Measurements from ENCODE around the gene HEXIM2.

Gene HEXIM2

DNA sequence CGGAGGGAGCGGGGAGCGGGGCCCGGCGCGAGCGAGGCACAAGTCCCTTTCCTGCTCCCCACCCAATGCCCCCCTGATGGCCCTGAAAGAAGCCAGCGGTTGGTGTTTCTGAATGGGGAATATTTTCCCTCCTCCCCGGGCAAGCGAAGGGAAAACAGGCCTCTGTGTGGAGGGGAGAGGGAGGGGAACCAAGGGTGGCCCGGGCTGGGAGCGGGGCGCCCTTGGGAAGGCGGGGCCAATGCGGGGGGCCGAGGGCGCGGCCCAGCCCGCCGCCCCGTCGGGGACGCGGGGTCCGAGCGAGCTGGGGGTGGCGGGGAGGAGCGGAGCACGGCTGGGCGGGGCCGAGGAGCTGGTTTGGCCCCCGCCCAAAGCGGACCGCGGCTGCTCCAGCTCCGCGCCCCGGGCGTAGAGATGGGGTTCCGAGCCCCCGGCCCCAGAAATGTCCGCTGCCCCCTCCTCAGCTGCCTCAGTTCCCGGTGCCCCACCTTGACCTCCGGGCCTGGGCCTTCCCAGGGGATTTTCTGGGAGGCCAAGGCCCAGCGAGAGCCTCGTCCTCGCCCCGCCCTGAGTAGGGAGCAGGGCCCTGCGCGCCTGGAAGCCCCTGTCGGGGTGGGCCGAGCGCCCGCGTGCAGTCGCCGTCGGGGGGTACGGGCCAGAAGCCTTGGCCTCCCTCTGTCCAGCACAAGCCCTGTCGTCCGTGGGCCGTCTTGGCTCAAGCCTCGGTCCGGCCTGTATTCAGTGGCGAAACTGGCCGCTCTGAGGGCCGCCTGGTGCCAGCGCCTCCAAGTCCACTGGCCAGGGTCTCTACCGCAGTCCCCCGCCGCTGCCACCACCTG lies 17.3 kb upstream of the HEXIM2 start:
- in situ Hi-C loops (cut with MboI; ENCODE audit: low sequenced_read_pairs): no loop called here
- H3K27me3 ChIP-seq (ENCODE audit: low read depth): no peaks in the 10 kb centered on the region
- H3K4me1 ChIP-seq: no peaks in the 10 kb centered on the region
- no peaks in the 10 kb centered on the region; the same call in 1 of the 2 replicates for H3K36me3 ChIP-seq (replicated peaks)
- no peaks in the 10 kb centered on the region for H3K9me3 ChIP-seq
- no peak for DNase-seq (ENCODE audit: low spot score in 2 of 2)
- no peak overlapping the region for H3K4me3 ChIP-seq

DNA sequence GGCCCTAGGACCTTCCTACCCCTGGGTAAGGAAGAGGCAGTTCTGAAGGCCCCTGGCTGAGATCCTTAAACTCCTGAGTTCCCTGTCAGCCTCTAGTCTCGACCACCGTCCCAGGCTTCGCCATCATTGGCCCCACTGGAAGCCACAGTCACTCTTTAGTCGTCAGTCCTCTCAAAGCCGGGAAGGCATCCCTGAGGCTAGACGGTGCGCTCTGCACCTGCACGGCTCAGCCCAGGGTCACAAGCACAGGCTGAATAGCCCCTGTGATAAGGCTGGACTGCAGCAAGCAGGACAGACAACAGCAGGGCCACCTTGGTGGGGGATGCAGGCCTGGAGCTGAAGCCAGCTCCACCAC lies 16.7 kb upstream of the HEXIM2 start:
- H3K9me3 ChIP-seq: no peaks in the 10 kb centered on the region
- no peak for DNase-seq (ENCODE audit: low spot score in 2 of 2)
- in situ Hi-C loops (cut with MboI; ENCODE audit: low sequenced_read_pairs): no loop called here
- H3K4me3 ChIP-seq: no peak overlapping the region
- H3K27me3 ChIP-seq (ENCODE audit: low read depth): no peaks in the 10 kb centered on the region
- H3K4me1 ChIP-seq: no peaks in the 10 kb centered on the region
- H3K36me3 ChIP-seq (replicated peaks): no peaks in the 10 kb centered on the region; the same call in 1 of the 2 replicates

DNA sequence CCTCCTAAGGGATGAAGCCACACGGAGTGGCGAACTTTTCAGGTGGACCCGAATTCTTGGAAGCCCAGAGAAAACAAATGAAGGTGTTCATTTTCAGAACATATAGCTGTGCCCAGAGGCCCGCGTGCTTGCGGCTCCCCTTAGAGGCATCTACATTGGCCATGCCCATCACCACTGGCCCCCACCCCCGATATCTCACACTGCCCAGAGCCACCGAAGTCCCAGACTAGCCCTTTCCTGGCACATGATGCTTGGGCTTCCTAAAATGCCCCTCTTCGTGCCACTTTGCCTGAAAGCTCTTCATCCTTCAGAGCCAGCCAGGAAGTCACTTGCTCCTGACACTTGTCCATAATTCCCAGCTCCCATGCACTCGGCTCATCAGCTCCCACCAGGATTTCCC lies 15.5 kb upstream of the HEXIM2 start:
- Histone ChIP-seq H3K4me1 (peaks cover 4% of the 10 kb centered on the region), H3K36me3 (replicated peaks) (no peaks in the 10 kb centered on the region; the same call in 1 of the 2 replicates), H3K4me3 (no peak overlapping the region), H3K9me3 (no peaks in the 10 kb centered on the region), H3K27me3 (ENCODE audit: low read depth) (no peaks in the 10 kb centered on the region)
- no peak for DNase-seq (ENCODE audit: low spot score in 2 of 2)
- in situ Hi-C loops (cut with MboI; ENCODE audit: low sequenced_read_pairs): no loop called here

DNA sequence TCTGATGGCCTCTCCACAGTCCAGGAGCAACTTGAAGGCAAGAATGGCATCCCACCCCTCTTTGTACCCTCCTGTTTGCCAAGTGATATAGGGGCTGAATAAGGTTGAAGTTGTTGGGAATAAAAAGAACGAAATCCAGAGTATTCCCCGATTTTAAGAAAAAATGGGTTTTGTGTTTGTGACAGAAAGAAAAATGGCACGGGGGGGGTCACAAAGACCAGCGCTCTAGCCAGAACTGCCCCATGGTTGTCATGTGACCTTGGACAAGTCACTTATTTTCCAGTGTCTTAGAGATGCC lies 15.1 kb upstream of the HEXIM2 start:
- no peaks in the 10 kb centered on the region; the same call in 1 of the 2 replicates for H3K36me3 ChIP-seq (replicated peaks)
- H3K4me1 ChIP-seq: peaks cover 8% of the 10 kb centered on the region
- no peaks in the 10 kb centered on the region for H3K27me3 ChIP-seq (ENCODE audit: low read depth)
- no peak for DNase-seq (ENCODE audit: low spot score in 2 of 2)
- in situ Hi-C loops (cut with MboI; ENCODE audit: low sequenced_read_pairs): no loop called here
- H3K9me3 ChIP-seq: no peaks in the 10 kb centered on the region
- H3K4me3 ChIP-seq: peak overlapping the region; percentile 50

DNA sequence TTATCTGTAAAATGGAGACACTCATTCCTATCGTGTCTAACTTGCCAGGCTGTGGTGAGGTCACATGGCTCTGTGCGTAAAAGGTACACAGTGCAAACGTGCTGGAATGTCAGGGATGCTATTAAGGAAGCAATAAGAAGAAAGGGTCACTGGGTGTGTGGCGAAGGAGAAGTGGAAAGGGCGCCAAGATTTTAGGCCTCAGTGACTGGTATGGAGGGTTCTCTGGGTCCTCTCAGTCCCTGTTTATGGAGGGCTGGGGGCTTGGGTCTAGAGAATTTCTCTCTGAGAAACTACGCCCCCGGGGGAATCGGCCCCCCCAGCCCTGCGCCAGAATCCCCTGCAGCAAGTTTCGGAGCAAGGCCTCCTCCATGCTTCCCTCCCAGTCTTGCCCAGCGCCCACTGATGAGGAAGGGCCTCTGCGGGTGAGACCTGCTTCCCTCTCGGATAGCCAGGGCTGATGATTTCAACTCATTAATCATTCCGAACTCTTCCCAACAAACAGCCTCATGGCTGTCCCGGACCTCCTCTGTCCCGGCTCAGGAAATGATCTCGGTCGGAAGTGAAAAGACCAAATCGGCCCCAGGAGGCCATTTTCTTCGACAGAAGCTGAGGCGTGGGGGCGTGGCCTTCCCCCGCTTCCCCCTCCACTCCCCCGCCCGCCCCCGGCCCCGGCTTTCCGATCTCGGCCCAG lies 14.6 kb upstream of the HEXIM2 start:
- in situ Hi-C loops (cut with MboI; ENCODE audit: low sequenced_read_pairs): no loop called here
- H3K9me3 ChIP-seq: no peaks in the 10 kb centered on the region
- H3K4me3 ChIP-seq: peak overlapping the region; percentile 50
- no peaks in the 10 kb centered on the region for H3K27me3 ChIP-seq (ENCODE audit: low read depth)
- DNase-seq (ENCODE audit: low spot score in 2 of 2): peak in 1 of 2 experiments; percentile 68
- peaks cover 12% of the 10 kb centered on the region for H3K4me1 ChIP-seq
- no peaks in the 10 kb centered on the region; the same call in 1 of the 2 replicates for H3K36me3 ChIP-seq (replicated peaks)

DNA sequence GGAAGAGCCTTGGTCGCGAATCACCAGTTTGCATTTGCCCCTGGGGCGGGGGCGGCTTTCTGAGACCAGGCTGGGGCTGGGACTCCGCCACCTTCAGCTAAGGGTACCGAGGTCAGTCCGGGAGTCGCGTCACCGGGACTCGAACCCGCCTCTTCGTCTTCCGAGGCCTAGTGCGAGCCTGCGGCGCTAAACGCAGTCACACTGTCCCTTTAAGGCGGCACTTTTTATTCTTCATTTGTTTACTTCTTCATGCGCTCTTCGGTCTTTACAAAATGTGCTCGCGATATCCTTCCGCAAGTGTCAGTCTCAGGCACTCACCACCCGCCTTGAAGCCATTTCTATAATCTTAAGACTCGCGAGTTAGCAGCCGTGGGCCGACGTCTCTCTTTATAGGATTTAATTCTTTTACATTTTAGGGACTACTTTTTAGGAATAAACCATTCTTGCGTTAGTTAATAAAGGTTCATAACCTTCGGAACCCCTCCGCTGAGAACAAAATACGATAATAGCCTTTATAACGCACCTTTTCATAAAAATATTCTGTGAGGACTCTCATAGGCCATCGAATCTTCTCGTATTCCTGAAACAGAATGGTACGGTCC lies 14.0 kb upstream of the HEXIM2 start:
- DNase-seq (ENCODE audit: low spot score in 2 of 2): peak; percentile 87 to 97
- H3K9me3 ChIP-seq: no peaks in the 10 kb centered on the region
- in situ Hi-C loops (cut with MboI; ENCODE audit: low sequenced_read_pairs): no loop called here
- no peaks in the 10 kb centered on the region; the same call in 1 of the 2 replicates for H3K36me3 ChIP-seq (replicated peaks)
- no peaks in the 10 kb centered on the region for H3K27me3 ChIP-seq (ENCODE audit: low read depth)
- peak overlapping the region; percentile 50 for H3K4me3 ChIP-seq
- H3K4me1 ChIP-seq: peaks cover 12% of the 10 kb centered on the region

DNA sequence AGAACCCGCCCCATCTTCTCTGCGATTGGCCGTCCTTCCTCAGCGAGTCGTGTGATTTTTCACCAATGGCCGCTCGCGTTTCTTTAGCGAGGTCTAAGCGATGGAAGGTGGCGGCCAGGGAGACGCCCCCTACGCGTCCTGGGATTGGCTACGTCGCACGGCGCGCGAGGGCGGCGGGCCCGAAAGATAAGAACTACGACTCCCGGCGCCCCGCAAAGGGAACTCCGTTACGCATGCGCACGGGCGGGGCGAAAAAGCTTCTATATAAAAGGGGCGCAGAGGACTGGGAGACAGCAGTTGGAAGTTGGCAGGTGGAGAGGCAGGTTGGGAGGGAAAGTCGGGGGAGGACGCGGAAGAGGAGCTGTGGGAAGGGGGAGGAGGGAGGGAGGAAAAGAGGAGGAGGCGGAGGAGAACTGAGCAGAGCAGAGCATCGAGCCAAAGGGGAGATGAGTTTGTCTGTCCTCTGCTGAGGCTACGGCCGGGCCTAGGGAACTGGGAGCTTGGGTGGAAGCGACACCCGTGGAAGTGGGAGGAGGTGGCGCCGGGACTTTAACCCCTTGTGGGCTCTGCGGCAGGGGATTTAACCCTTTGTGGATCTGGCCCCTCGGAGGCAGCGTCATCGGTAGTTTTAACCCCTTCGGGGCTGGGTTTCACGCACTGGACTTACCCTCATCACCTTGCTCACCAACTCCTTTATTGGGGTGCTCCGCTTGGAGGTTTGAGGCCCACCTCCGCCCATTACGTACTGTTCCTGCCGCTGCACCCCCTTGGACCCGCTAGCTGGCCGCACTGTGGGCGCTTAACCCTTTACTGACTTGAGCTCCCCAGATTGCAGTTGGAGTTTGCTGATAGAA lies 13.3 kb upstream of the HEXIM2 start, which contains the start of gene HEXIM1:
TSS of gene HEXIM1 (plus strand) at position 293 of the 854 bp plus-strand sequence. CDS start 716 bp downstream, outside the sequence.
- H3K27me3 ChIP-seq (ENCODE audit: low read depth): no peaks in the 10 kb centered on the region
- in situ Hi-C loops (cut with MboI; ENCODE audit: low sequenced_read_pairs): no loop called here
- H3K9me3 ChIP-seq: no peaks in the 10 kb centered on the region
- DNase-seq (ENCODE audit: low spot score in 2 of 2): peak; percentile 97 to 98
- no peaks in the 10 kb centered on the region for H3K36me3 ChIP-seq (replicated peaks)
- peak within 1 kb of the TSS; percentile 55 for H3K4me3 ChIP-seq
- peaks cover 12% of the 10 kb centered on the region for H3K4me1 ChIP-seq

DNA sequence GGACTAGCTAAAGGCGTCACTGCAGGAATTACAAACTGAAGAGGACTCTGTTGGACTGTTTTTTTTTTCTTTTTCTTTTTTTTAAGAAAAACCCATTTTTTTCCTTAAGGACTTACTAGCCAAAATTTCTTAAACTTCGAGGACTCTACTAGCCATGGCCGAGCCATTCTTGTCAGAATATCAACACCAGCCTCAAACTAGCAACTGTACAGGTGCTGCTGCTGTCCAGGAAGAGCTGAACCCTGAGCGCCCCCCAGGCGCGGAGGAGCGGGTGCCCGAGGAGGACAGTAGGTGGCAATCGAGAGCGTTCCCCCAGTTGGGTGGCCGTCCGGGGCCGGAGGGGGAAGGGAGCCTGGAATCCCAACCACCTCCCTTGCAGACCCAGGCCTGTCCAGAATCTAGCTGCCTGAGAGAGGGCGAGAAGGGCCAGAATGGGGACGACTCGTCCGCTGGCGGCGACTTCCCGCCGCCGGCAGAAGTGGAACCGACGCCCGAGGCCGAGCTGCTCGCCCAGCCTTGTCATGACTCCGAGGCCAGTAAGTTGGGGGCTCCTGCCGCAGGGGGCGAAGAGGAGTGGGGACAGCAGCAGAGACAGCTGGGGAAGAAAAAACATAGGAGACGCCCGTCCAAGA lies 12.5 kb upstream of the HEXIM2 start:
- Histone ChIP-seq H3K4me3 (peak overlapping the region; percentile 55), H3K9me3 (no peaks in the 10 kb centered on the region), H3K36me3 (replicated peaks) (no peaks in the 10 kb centered on the region), H3K27me3 (ENCODE audit: low read depth) (no peaks in the 10 kb centered on the region), H3K4me1 (peaks cover 12% of the 10 kb centered on the region)
- peak; percentile 90 to 93 for DNase-seq (ENCODE audit: low spot score in 2 of 2)
- in situ Hi-C loops (cut with MboI; ENCODE audit: low sequenced_read_pairs): no loop called here

DNA sequence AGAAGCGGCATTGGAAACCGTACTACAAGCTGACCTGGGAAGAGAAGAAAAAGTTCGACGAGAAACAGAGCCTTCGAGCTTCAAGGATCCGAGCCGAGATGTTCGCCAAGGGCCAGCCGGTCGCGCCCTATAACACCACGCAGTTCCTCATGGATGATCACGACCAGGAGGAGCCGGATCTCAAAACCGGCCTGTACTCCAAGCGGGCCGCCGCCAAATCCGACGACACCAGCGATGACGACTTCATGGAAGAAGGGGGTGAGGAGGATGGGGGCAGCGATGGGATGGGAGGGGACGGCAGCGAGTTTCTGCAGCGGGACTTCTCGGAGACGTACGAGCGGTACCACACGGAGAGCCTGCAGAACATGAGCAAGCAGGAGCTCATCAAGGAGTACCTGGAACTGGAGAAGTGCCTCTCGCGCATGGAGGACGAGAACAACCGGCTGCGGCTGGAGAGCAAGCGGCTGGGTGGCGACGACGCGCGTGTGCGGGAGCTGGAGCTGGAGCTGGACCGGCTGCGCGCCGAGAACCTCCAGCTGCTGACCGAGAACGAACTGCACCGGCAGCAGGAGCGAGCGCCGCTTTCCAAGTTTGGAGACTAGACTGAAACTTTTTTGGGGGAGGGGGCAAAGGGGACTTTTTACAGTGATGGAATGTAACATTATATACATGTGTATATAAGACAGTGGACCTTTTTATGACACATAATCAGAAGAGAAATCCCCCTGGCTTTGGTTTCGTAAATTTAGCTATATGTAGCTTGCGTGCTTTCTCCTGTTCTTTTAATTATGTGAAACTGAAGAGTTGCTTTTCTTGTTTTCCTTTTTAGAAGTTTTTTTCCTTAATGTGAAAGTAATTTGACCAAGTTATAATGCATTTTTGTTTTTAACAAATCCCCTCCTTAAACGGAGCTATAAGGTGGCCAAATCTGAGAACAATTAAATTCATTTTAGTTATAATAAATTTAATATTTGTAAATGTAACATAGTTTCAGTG lies 11.7 kb upstream of the HEXIM2 start:
- H3K4me1 ChIP-seq: peaks cover 12% of the 10 kb centered on the region
- H3K36me3 ChIP-seq (replicated peaks): no peaks in the 10 kb centered on the region
- in situ Hi-C loops (cut with MboI; ENCODE audit: low sequenced_read_pairs): no loop called here
- H3K27me3 ChIP-seq (ENCODE audit: low read depth): no peaks in the 10 kb centered on the region
- peak; percentile 43 to 69 for DNase-seq (ENCODE audit: low spot score in 2 of 2)
- H3K9me3 ChIP-seq: no peaks in the 10 kb centered on the region
- H3K4me3 ChIP-seq: peak overlapping the region; percentile 55

DNA sequence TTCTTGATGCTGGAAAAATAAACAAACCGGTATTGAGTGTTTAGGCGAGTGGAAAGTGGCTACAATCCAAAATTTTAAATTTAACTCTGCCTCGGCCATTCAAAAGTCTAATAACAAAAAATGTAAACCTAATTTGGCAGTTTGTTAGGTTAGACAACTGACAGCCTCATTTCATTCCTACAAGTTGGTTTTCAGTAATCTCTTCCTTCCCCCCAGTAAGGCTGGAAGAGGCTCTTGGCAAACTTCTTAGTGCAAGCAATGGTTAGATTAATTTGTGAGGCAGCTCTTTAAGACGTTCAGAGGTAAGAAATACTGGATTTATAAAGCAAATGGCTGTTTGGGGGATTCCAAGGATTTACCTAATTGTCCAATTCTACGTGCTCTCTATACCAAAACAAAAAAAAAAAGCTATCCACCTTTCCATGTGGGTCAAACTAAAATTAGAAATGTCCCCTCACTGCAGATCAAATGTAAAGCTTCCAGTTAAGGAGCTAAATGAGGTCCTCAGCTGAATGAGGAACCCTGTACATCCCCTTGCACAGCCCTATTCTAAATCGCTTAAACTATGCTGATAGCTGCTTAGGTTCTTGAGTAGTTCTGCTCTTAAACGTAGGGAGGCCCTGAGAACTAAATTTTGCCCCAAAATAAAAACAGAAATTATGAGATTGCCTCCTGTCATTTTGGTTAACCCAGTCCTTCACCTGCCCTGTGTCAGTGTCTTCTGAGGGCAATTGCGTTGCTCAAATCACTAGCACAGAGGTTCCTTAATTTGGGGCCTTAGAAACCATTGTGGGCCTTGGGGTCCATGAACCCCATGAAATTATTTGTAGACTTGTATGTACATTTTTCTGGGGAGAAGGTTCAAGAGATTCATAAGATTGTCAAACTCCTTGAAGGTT lies 10.5 kb upstream of the HEXIM2 start:
- Histone ChIP-seq H3K4me1 (peaks cover 12% of the 10 kb centered on the region), H3K36me3 (replicated peaks) (no peaks in the 10 kb centered on the region), H3K4me3 (peak overlapping the region; percentile 55), H3K27me3 (ENCODE audit: low read depth) (no peaks in the 10 kb centered on the region), H3K9me3 (no peaks in the 10 kb centered on the region)
- in situ Hi-C loops (cut with MboI; ENCODE audit: low sequenced_read_pairs): no loop called here
- DNase-seq (ENCODE audit: low spot score in 2 of 2): peak in 1 of 2 experiments; percentile 25

DNA sequence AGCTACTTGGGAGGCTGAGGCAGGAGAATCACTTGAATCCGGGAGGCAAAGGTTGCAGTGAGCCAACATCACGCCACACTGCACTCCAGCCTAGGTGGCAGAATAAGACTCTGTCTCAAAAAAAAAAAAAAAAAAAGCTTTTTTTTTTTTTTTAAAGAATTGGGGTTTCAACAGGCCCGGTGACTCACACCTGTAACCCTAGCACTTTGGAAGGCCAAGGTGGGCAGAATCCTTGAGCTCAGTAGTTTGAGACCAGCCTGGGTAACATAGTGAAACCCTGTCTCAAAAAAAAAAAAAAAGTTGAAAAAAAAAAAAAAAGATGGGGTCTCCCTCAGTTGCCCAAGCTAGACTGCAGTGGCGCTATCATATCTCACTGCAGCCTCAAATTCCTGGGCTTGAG lies 6.6 kb upstream of the HEXIM2 start:
- no peak for DNase-seq (ENCODE audit: low spot score in 2 of 2)
- Histone ChIP-seq H3K9me3 (no peaks in the 10 kb centered on the region), H3K4me3 (no peak overlapping the region), H3K27me3 (ENCODE audit: low read depth) (no peaks in the 10 kb centered on the region), H3K36me3 (replicated peaks) (peaks cover 11% of the 10 kb centered on the region), H3K4me1 (peaks cover 30% of the 10 kb centered on the region)
- in situ Hi-C loops (cut with MboI; ENCODE audit: low sequenced_read_pairs): no loop called here

Measured in HAP-1 (cell line).